Stimulated activated CD8-positive, alpha-beta memory T cell treated with anti-CD3 and anti-CD28 coated beads, Interleukin-7, amount 100 ng/mL, for 48 hours (primary cell): ENCODE data around the gene LPIN1.

ENCODE experiments used
- DNase-seq, 2 donors: peaks; one replicate each; pipeline ENCODE4 v3.0.0-alpha.2; 2020; ENCODE audit warnings: low read depth in 1 of 2; ENCODE audit errors: extremely low read depth in 1 of 2

Gene LPIN1, protein sequence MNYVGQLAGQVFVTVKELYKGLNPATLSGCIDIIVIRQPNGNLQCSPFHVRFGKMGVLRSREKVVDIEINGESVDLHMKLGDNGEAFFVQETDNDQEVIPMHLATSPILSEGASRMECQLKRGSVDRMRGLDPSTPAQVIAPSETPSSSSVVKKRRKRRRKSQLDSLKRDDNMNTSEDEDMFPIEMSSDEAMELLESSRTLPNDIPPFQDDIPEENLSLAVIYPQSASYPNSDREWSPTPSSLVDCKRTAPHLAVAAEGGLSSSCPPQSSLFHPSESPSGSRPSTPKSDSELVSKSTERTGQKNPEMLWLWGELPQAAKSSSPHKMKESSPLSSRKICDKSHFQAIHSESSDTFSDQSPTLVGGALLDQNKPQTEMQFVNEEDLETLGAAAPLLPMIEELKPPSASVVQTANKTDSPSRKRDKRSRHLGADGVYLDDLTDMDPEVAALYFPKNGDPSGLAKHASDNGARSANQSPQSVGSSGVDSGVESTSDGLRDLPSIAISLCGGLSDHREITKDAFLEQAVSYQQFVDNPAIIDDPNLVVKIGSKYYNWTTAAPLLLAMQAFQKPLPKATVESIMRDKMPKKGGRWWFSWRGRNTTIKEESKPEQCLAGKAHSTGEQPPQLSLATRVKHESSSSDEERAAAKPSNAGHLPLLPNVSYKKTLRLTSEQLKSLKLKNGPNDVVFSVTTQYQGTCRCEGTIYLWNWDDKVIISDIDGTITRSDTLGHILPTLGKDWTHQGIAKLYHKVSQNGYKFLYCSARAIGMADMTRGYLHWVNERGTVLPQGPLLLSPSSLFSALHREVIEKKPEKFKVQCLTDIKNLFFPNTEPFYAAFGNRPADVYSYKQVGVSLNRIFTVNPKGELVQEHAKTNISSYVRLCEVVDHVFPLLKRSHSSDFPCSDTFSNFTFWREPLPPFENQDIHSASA

GRCh38 chr2:11746376-11746806, at the start of gene LPIN1:
LPIN1 (plus strand) TSS chr2:11746632; CDS start chr2:11765542, 18,910 bp downstream.
- DNase-seq, result peak; percentile 65 to 73

DNA sequence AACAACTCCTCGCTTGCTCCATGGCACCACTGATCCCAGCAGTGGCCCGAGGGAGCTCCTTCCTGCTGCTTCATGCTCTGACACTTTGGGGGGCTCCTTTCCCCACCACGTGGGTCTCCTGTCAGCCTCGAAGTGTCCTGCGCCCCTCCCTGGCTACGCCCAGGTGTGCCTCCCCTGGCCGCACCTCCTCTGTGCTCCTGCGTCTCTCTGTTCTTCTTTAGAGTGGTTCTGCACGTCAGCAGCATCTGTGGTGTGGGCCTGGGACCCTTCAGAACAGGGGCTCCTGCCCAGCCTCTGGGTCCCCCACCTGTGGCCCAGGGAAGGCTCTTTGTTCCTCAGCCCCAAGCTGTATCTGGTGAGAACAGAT, 49.7 kb upstream of the LPIN1 start:
- no peak for DNase-seq

GRCh38 chr2:11697103-11697871, 49.1 kb upstream of the LPIN1 start:
- DNase-seq, result no peak

DNA sequence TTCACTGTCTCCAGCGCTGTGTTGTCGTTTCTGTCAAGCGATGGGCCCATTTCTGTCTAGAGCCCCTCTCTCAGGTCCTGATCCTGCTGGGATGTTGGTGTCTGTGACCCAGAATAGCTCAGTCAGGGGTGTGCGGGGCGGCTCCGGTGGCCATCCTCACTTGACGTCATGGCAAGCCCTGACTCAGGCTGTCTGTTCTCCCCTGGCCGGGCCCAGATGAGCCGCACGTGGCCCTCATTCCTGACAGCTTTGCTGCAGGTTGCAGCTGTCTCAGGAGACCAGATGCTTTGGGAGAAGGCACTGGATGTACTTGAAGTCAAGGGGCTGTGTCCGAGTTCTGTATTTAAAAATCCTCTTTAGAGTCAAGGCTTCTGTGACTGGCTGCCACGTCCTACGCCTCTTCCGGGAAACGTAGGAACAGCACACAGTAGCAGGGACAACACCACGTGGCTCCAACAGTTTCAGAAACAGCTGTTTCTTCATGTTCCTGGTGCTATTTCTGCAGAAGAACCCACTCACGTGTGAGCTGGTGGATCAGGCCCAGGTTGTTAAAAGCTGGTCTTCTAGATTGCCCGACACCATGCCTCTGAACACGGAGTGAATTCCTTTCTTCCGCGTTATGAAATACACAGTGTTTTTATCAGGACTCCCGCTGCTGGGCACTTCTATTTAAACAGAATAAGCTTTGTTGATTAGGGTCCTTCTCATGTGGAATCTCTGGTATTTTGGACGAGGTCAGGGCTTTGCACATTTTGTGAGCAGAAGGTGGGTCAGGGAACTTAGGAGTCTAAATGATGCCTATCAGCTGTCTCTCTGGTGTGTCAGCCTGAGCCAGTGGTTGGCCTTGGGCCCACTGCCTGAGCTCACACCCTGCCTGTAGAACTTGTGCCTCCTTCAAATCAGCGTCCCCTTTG, 48.2 kb upstream of the LPIN1 start:
- no peak for DNase-seq

DNA sequence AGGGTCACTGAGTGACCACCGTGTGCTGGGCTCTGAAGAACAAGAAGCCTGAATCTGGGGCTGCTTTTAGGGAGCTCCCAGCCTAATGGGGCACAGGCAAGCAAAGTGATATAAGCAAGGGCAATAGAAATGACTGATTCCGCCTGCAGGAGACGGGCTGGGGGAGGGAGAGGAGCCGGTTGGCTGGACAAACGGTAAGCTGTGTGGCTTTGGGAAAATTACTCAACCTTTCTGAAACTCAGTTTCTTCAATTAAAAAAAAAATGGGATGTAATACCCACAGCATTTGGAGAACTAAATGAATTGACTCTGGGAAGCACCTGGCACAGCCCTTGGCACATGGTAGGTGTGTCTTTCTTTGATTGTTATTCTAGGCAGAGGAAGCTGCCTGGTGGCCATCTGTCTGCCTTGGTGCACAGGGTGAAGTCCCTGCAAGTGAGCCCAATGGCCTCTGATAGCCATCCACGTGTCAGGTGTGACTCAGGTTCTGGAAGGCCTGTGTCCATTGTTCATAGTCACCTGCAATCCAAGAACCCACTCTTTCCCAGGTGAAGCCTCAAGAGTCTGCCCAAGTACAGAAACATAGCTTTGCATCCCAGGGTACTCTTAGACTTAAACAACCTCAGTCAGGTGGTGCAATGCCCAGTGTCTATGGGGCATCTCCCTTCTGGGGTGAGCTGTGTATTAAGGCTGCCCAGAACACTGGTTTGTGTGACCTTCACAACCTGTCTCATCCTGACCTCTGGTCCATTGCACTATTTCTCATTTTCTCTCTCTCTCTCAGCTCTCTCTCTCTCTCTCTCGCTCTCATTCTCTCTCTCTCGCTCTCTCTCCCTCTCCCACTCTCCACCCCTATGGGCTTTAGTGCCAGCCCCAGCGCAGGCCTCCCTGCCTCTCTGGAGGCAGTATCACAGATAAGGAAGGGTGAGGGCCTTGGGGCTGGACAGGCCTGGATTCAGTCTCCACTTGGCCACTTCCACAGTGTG, 46.5 kb upstream of the LPIN1 start:
- DNase-seq, result no peak

GRCh38 chr2:11701206-11701605, 45.2 kb upstream of the LPIN1 start:
- DNase-seq, result no peak

DNA sequence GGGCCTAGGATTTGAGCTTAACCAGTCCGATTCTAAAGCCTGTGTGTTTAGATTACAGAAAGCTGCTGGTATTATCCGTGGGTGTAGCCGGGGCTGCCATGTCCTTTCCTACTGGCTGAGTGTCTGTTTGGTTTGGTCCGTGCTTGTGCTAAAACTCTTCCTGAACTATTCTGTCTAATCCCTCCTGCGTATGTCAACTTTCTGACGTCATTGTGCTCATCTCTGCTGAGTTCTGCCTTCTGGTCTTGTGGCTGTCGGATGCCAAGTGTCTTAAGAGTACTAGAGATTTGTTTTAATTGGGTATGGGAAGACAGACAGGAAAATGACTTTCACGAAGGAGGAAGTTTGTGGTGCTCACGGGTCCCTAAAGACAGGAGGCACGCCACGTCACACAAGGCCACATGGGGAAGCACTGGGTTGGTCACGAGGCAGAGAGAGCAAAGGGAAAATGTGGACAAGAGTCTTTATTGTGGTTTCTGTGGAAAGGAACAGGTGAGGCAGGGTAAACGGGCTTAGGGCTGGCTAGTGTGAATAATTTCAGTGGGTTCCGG, 44.6 kb upstream of the LPIN1 start:
- DNase-seq, result no peak

GRCh38 chr2:11702946-11703345, 43.5 kb upstream of the LPIN1 start:
- DNase-seq, result no peak

GRCh38 chr2:11703700-11704099, 42.7 kb upstream of the LPIN1 start:
- DNase-seq, result no peak

- no peak for DNase-seq
Measured at GRCh38 chr2:11705063-11705462, 41.4 kb upstream of the LPIN1 start.

DNA sequence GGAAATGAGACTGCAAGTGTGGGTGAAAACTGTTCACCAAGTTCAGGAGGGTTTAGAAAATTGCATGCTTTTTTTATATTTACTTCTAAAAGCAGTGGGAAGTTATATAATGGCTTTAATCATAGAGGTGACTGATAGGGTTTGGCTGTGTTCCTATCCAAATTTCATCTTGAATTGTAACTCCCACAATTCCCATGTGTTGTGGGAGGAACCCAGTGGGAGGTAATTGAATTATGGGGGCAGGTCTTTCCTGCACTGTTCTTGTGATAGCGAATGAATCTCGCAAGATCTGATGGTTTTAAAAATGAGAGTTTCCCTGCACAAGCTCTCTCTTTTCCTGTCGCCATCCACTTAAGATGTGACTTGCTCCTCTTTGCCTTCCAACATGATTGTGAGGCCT, 40.7 kb upstream of the LPIN1 start:
- no peak for DNase-seq

- DNase-seq, result no peak
Measured at GRCh38 chr2:11708106-11708505, 38.3 kb upstream of the LPIN1 start.

DNA sequence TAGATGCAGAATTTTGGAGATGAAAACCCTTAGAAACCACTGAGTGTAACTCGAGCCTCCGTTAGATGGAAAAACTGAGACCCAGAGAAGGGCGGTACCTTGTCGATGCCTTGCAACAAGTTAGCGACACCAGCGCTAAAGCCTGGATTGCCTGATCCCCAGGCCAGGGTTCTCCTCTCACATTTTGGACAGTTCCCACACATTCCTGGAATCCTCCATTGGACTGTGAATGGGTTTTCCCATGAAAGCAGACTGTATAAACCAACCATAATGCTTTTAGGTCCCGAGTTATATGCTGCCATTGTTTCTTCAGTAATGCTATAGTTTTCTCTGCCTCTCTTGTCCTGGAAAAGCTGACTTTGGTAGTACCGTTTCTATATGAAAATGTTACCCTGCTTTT, 37.1 kb upstream of the LPIN1 start:
- no peak for DNase-seq

DNA sequence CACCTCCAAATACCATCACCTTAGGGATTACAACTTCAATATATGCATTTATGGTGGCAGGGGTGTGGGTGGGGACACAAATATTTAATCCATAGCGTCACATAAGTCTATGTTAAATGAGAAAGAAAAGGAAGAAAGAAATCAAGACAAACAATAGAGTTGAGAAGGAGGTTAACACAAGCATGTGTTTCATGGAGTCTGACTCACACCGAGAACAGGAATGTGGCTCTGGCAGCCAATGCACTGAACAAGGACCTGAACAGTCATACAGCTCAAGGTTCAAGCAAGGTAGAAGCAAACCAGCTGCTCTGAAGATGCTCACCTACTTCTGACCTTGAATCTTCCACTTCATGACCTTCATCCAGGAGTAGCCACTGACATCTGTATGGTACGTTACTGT, 36.2 kb upstream of the LPIN1 start:
- DNase-seq, result no peak

- DNase-seq, result no peak
Measured at GRCh38 chr2:11710632-11711353, 35.6 kb upstream of the LPIN1 start.

DNA sequence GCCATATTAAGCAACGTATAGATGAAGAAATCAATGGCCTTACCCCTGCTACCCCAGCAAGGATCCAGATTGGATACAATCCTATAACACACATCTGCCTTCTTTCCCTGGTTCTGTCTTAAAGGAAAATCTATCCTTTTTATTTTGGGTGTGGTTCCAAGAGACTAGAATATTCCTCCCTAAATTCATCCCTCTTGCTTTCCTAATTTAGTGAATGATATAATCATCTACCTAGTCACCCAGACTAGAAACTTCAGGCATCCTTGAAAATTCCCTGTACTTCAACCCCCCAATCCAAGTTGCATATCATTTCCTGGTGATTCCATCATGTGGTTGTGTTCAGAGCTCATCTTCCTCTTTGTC, 35.1 kb upstream of the LPIN1 start:
- DNase-seq, result no peak

- no peak for DNase-seq
Measured at GRCh38 chr2:11711751-11712150, 34.7 kb upstream of the LPIN1 start.

- DNase-seq, result no peak
Measured at GRCh38 chr2:11712866-11713265, 33.6 kb upstream of the LPIN1 start.
